ENCODE measurements around the gene APOBEC2.

Gene APOBEC2

GRCh38 chr6:41062056-41062455 lies 9.1 kb downstream of the APOBEC2 start:
- FAIRE-seq, result no peak

- FAIRE-seq, result no peak
Measured at GRCh38 chr6:41063884-41064285, 10.9 kb downstream of the APOBEC2 start.

GRCh38 chr6:41064841-41065240 lies 11.8 kb downstream of the APOBEC2 start:
- no peak for FAIRE-seq

- FAIRE-seq, result no peak
Measured at GRCh38 chr6:41065550-41066026, 12.6 kb downstream of the APOBEC2 start.

- FAIRE-seq, result peak; percentile 72
Measured at GRCh38 chr6:41066867-41067304, 13.9 kb downstream of the APOBEC2 start.

- FAIRE-seq, result peak; percentile 21
Measured at GRCh38 chr6:41071501-41071922, 18.5 kb downstream of the APOBEC2 start.

- FAIRE-seq, result no peak
Measured at GRCh38 chr6:41071923-41072835, 19.2 kb downstream of the APOBEC2 start, which contains the start of gene OARD1. Gene OARD1 (minus strand): TSS chr6:41072356. CDS start chr6:41071634, 722 bp downstream.

- peak; percentile 99 for FAIRE-seq
Measured at GRCh38 chr6:41072836-41073202, 19.8 kb downstream of the APOBEC2 start, which contains the start of gene NFYA. Gene NFYA (plus strand): TSS chr6:41072974. CDS start chr6:41079090, 6,116 bp downstream.

GRCh38 chr6:41073203-41073967 lies 20.4 kb downstream of the APOBEC2 start:
- peak; percentile 56 for FAIRE-seq

- no peak for FAIRE-seq
Measured at GRCh38 chr6:41073968-41074691, 21.1 kb downstream of the APOBEC2 start.

- no peak for FAIRE-seq
Measured at GRCh38 chr6:41074692-41075436, 21.9 kb downstream of the APOBEC2 start.

- no peak for FAIRE-seq
Measured at GRCh38 chr6:41075651-41076626, 22.9 kb downstream of the APOBEC2 start.

GRCh38 chr6:41077536-41077935 lies 24.5 kb downstream of the APOBEC2 start:
- FAIRE-seq, result no peak

GRCh38 chr6:41078101-41078500 lies 25.1 kb downstream of the APOBEC2 start:
- no peak for FAIRE-seq

- FAIRE-seq, result no peak
Measured at GRCh38 chr6:41079080-41079479, 26.1 kb downstream of the APOBEC2 start.

- no peak for FAIRE-seq
Measured at GRCh38 chr6:41080621-41081020, 27.6 kb downstream of the APOBEC2 start.

- FAIRE-seq, result no peak
Measured at GRCh38 chr6:41083072-41083471, 30.1 kb downstream of the APOBEC2 start.

- no peak for FAIRE-seq
Measured at GRCh38 chr6:41085182-41085581, 32.2 kb downstream of the APOBEC2 start.

GRCh38 chr6:41088451-41088850 lies 35.4 kb downstream of the APOBEC2 start:
- FAIRE-seq, result no peak

- FAIRE-seq, result no peak
Measured at GRCh38 chr6:41090841-41091761, 38.1 kb downstream of the APOBEC2 start.

All from G401.6 (cell line).